Heart left ventricle (tissue), 16 donors: ENCODE data around the gene ARSG. TPM values are rescaled to one million over a fixed set of nuclear protein-coding genes. Genes with fewer than 3 reads are reported as not detected.

Experiments
- ATAC-seq, 4 donors: fragments of 200-7000 bp; cut with Tn5 transposase; one replicate each; pipeline ENCODE4 v1.9.1; 2020 to 2022; ENCODE audit warnings: moderate library complexity in 4 of 4, mild to moderate bottlenecking in 3 of 4, moderate number of reproducible peaks in 1 of 4
- DNase-seq, 5 donors: peaks; one replicate each; pipeline ENCODE4 v3.0.0-alpha.2; 2020
- H3K27ac ChIP-seq, 12 donors: fragments of 200-600 bp; sonication (generic) in 4 of 12; one replicate each; pipeline versions ENCODE4 v1.5.0 to v1.8.0; 2016 to 2022; ENCODE audit warnings: mild to moderate bottlenecking in 2 of 12
- H3K27me3 ChIP-seq, 9 donors: fragments of 200-600 bp; sonication (generic) in 2 of 9; one replicate each; pipeline versions ENCODE4 v1.5.1 to v1.8.0; 2016 to 2022; ENCODE audit warnings: mild to moderate bottlenecking in 3 of 9
- H3K36me3 ChIP-seq, 9 donors: fragments of 200-600 bp; sonication (generic) in 2 of 9; one replicate each; pipeline versions ENCODE4 v1.5.0 to v1.8.0; 2018 to 2022; ENCODE audit warnings: mild to moderate bottlenecking in 2 of 9
- H3K4me1 ChIP-seq, 12 donors: fragments of 200-600 bp; sonication (generic) in 4 of 12; one replicate each; pipeline versions ENCODE4 v1.5.0 to v1.8.0; 2016 to 2022; ENCODE audit warnings: mild to moderate bottlenecking in 3 of 12
- H3K4me3 ChIP-seq, 12 donors: fragments of 200-600 bp; sonication (generic) in 4 of 12; one replicate each; pipeline versions ENCODE4 v1.5.0 to v1.8.0; 2017 to 2022; ENCODE audit warnings: mild to moderate bottlenecking in 9 of 12, moderate library complexity in 4 of 12
- H3K9me3 ChIP-seq, 12 donors: fragments of 200-600 bp; sonication (generic) in 4 of 12; one replicate each; pipeline versions ENCODE4 v1.5.0 to v1.8.0; 2016 to 2022; ENCODE audit warnings: mild to moderate bottlenecking in 1 of 12
- CTCF ChIP-seq, 12 donors: fragments of 200-600 bp; sonication (generic) in 4 of 12; IDR thresholded peaks; one replicate each; pipeline versions ENCODE4 v1.5.0 to v1.8.0; 2018 to 2022; ENCODE audit warnings: antibody characterized with exemption in 12 of 12, mild to moderate bottlenecking in 5 of 12
- POLR2A ChIP-seq, 2 donors: fragments of 450-650 bp; IDR thresholded peaks; one replicate each; pipeline ENCODE4 v1.6.1; 2017; ENCODE audit warnings: antibody characterized with exemption in 2 of 2, mild to moderate bottlenecking in 2 of 2, moderate library complexity in 2 of 2
- WGBS, 4 donors: extraction: QIAGEN DNeasy Blood & Tissue Kit in 2 of 4; methylation state at CpG; one replicate each; pipeline versions ENCODE4 v1.1.5 to v1.1.7; 2013 to 2018; 5-methylcytosine and 5-hydroxymethylcytosine counted together
- intact Hi-C, 10 donors: fragments of 100-400 bp; cut with DNase I; formaldehyde crosslinking; loops; one replicate each; pipeline versions ENCODE4 v1.11.1 to v1.14.2; 2022
- polyA plus RNA-seq, 2 donors: library from polyadenylated mRNA; stranded (reverse); fragments of 200-250 nt; gene quantifications; one replicate each; pipeline ENCODE4 v1.2.3, GENCODE V29; 2013
- total RNA-seq, 9 donors: library from RNA; depleted of rRNA in 2 of 9; stranded (reverse); fragments of >200 nt in 2 of 9; fragmentation: NEBNext Ultra II Directional in 3 of 9; extraction: Animal tissue kit (Norgen Biotek cat#: 25700) in 3 of 9; gene quantifications; one replicate each; pipeline versions ENCODE4 v1.1.0 to v1.2.4, GENCODE V29; 2016 to 2023
- donor health status: ischemic (EF 13 %, LVEDD 7.1; RV severe dilation, severe dysfunction).
- donor health status: healthy with polysubstance abuse.
- donor health status: DM: no; HTN: yes; CAD: no.
- donor health status: DM: no; HTN: no; CAD: no.
- donor health status: ischemic (EF 25% LVEDD 6.9; RV normal size, moderate dysfunction).
- donor health status: ischemic (EF 25% LVEDD 5.7; RV mildly dilated, moderate dysfunction).
- donor health status: healthy.
- donor health status: DM: yes; HTN: yes; CAD: no.
- donor health status: ischemic (EF 35%, LVEDD 5.7; RV mildly dilated, moderate dysfunction).
- donor health status: nonischemic (EF 11% LVEDD 7.7; RV severe dilation, severe dysfunction).
- donor health status: DM: yes; HTN: yes; CAD: no.
- donor health status: PGD.
- donor health status: ischemic (EF 29% LVEDD 5.4; RV normal size, mild dysfunction).
- donor health status: nonischemic (EF 23%, LVEDD 6.1; RV moderate dilation, normal function).

The ARSG gene
- total and polyA plus RNA-seq, 11 donors, result 1.2 to 4.9 (median 3.3) TPM

- intact Hi-C loops, result no loop called here
- no peaks in the 10 kb centered on the region for H3K9me3 ChIP-seq
- H3K4me1 ChIP-seq, result peaks cover 0 to 50% (median 0%) of the 10 kb centered on the region in 12 donors
- ATAC-seq, result peak in 3 of 4 donors; percentile 26 to 70 (median 69)
- 76 to 92% (median 83%) methylated on average over 13 of the region's 13 CpGs for WGBS, 4 donors
- H3K4me3 ChIP-seq, result peak overlapping the region in 1 of 12 donors; percentile 23
- peak; percentile 18 to 75 (median 42) for DNase-seq
- H3K27me3 ChIP-seq, result no peaks in the 10 kb centered on the region
- no peaks in the 10 kb centered on the region for H3K36me3 ChIP-seq
- peak overlapping the region in 1 of 12 donors; percentile 84 for H3K27ac ChIP-seq
- TF ChIP-seq CTCF (IDR thresholded peaks at IDR 0.05) (no peak), POLR2A (IDR thresholded peaks at IDR 0.05) (no peak)
Observed at GRCh38 chr17:68346448-68346847, 55.2 kb downstream of the ARSG start.

- Histone ChIP-seq H3K4me1 (peaks cover 0 to 53% (median 0%) of the 10 kb centered on the region in 12 donors), H3K36me3 (no peaks in the 10 kb centered on the region), H3K9me3 (no peaks in the 10 kb centered on the region), H3K4me3 (no peak overlapping the region), H3K27me3 (no peaks in the 10 kb centered on the region), H3K27ac (peak overlapping the region in 1 of 12 donors; percentile 84)
- TF ChIP-seq POLR2A (IDR thresholded peaks at IDR 0.05) (no peak), CTCF (IDR thresholded peaks at IDR 0.05) (no peak)
- DNase-seq (no peak), ATAC-seq (no peak)
- intact Hi-C loops, result no loop called here
- WGBS, 4 donors, result 79 to 83% (median 81%) methylated on average over 6 of the region's 6 CpGs
Observed at GRCh38 chr17:68347380-68347779, 56.1 kb downstream of the ARSG start.

GRCh38 chr17:68349157-68349556 lies 57.9 kb downstream of the ARSG start:
- no peaks in the 10 kb centered on the region for H3K36me3 ChIP-seq
- H3K9me3 ChIP-seq, result no peaks in the 10 kb centered on the region
- H3K27ac ChIP-seq, result no peak overlapping the region
- intact Hi-C loops, result no loop called here
- H3K4me3 ChIP-seq, result no peak overlapping the region
- peaks cover 0 to 64% (median 0%) of the 10 kb centered on the region in 12 donors for H3K4me1 ChIP-seq
- 80 to 97% (median 90%) methylated on average over 4 of the region's 4 CpGs for WGBS, 4 donors
- no peak for DNase-seq
- no peaks in the 10 kb centered on the region for H3K27me3 ChIP-seq
- no peak for ATAC-seq
- TF ChIP-seq POLR2A (IDR thresholded peaks at IDR 0.05) (no peak), CTCF (IDR thresholded peaks at IDR 0.05) (no peak)

- Histone ChIP-seq H3K36me3 (no peaks in the 10 kb centered on the region), H3K9me3 (no peaks in the 10 kb centered on the region), H3K27me3 (no peaks in the 10 kb centered on the region), H3K4me1 (peaks cover 0 to 66% (median 0%) of the 10 kb centered on the region in 12 donors), H3K4me3 (no peak overlapping the region), H3K27ac (no peak overlapping the region)
- intact Hi-C loops, result loop anchor here in 2 of 10 donors (1.0 to 2.0 kb wide), 2 partner anchors 47 to 48 kb away; no protein-coding TSS in a partner anchor
- TF ChIP-seq CTCF (IDR thresholded peaks at IDR 0.05) (peak in 11 of 12 donors; percentile 13 to 51 (median 37)), POLR2A (IDR thresholded peaks at IDR 0.05) (no peak)
- ATAC-seq (peak in 3 of 4 donors; percentile 26 to 62 (median 57)), DNase-seq (peak in 2 of 5 donors; percentile 13 to 45)
- WGBS, 4 donors, result 60 to 71% (median 70%) methylated on average over 7 of the region's 7 CpGs
Observed at GRCh38 chr17:68351395-68351794, 60.1 kb downstream of the ARSG start.
